K562 (cell line): ENCODE data around the gene SEC14L1. TPM values are rescaled to one million over a fixed set of nuclear protein-coding genes. Genes with fewer than 3 reads are reported as not detected.
A peak's percentile ranks its signal among the peaks of the same experiment; 100 is the strongest.

ENCODE experiments used
- DDX20 ChIP-seq: fragments of 450-650 bp; IDR thresholded peaks from 2 replicates; pipeline ENCODE4 v1.6.1; 2016; ENCODE audit warnings: missing genetic modification characterization, low read depth, mild to moderate bottlenecking, missing compliant biosample characterization, moderate library complexity
- ILF3 ChIP-seq: fragments of 450-650 bp; IDR thresholded peaks from 2 replicates; pipeline ENCODE4 v1.6.1; 2018; ENCODE audit warnings: antibody characterized with exemption, mild to moderate bottlenecking, moderate library complexity, borderline replicate concordance
- KLF10 ChIP-seq: fragments of 250-450 bp; sonication (Bioruptor Pico); IDR thresholded peaks from 2 replicates; pipeline ENCODE4 v1.6.1; 2021; ENCODE audit warnings: matching md5 sums
- MTA1 ChIP-seq: fragments of 450-650 bp; IDR thresholded peaks from 2 replicates; pipeline ENCODE4 v1.6.1; 2017; ENCODE audit warnings: borderline replicate concordance
- POLR2A ChIP-seq: fragments of 450-650 bp; conservative IDR thresholded peaks from 2 replicates; pipeline ENCODE4 v1.6.1; 2016
- SIN3B ChIP-seq: fragments of 450-650 bp; IDR thresholded peaks from 2 replicates; pipeline ENCODE4 v1.6.1; 2017; ENCODE audit warnings: low read depth, mild to moderate bottlenecking, moderate library complexity
- SMAD3 ChIP-seq: fragments of 450-650 bp; formaldehyde crosslinking; conservative IDR thresholded peaks from 2 replicates; pipeline ENCODE4 v1.4.0; 2020; ENCODE audit warnings: mild to moderate bottlenecking
- SMARCB1 ChIP-seq: IDR thresholded peaks from 2 replicates; pipeline ENCODE4 v1.6.1; 2011; ENCODE audit warnings: improper control_type of control experiment, low read depth; ENCODE audit not compliant: insufficient read length
- SOX6 ChIP-seq: fragments of 450-650 bp; IDR thresholded peaks from 2 replicates; pipeline ENCODE4 v1.6.1; 2014; ENCODE audit warnings: mild to moderate bottlenecking
- ZNF766 ChIP-seq: fragments of 200-800 bp; sonication (Bioruptor generic); conservative IDR thresholded peaks from 2 replicates; pipeline ENCODE4 v1.6.1; 2016; ENCODE audit warnings: missing genetic modification characterization, missing compliant biosample characterization
- polyA plus RNA-seq, 8 experiments: library from polyadenylated mRNA; depleted of rRNA in 4 of 8; stranded (reverse) in 5 of 8; unstranded in 3 of 8; fragments of >200 nt; fragmentation: Nextera tagmentation in 2 of 8; fragmentation: Illumina TruSeq in 1 of 8; extraction: Ambion mirVana in 2 of 8; extraction: Trizol in 1 of 8; gene quantifications; 2 replicates each; pipeline versions ENCODE4 v1.2.1 to v1.2.3, GENCODE V29; 2011 to 2014; ENCODE audit warnings: inconsistent platforms in 1 of 8, missing spikeins in 1 of 8
- total RNA-seq, 7 experiments: library from RNA; depleted of rRNA in 6 of 7; stranded (reverse); fragments of >200 nt in 6 of 7; fragmentation: Illumina TruSeq in 2 of 7; extraction: Trizol in 2 of 7; gene quantifications; 2 replicates each; pipeline versions ENCODE4 v1.2.1 to v1.2.3, GENCODE V29; 2011 to 2021; ENCODE audit warnings: low replicate concordance in 1 of 7
- TF ChIP-seq, protein P1 (sequence below): sonication (generic); formaldehyde crosslinking; IDR thresholded peaks from 2 replicates; pipeline ENCODE4 v1.8.0; 2022; ENCODE audit warnings: mild to moderate bottlenecking, low read depth, missing genetic modification reagents
- TF ChIP-seq, protein P2 (sequence below): fragments of 250-450 bp; sonication (Bioruptor Pico); IDR thresholded peaks from 2 replicates; pipeline ENCODE4 v1.5.0; 2020; ENCODE audit warnings: mild to moderate bottlenecking
- TF ChIP-seq, protein P3 (sequence below), 2 experiments: fragments of 450-650 bp in 1 of 2; sonication (generic) in 1 of 2; formaldehyde crosslinking; conservative IDR thresholded peaks; 2 replicates each; pipeline versions ENCODE4 v1.4.0 to v1.8.1; 2020 to 2022; ENCODE audit warnings: mild to moderate bottlenecking in 1 of 2, missing genetic modification reagents in 1 of 2
- TF ChIP-seq, protein P4 (sequence below): sonication (generic); formaldehyde crosslinking; IDR thresholded peaks from 2 replicates; pipeline ENCODE4 v1.4.0; 2020; ENCODE audit warnings: mild to moderate bottlenecking, missing genetic modification reagents

The SEC14L1 gene
- total and polyA plus RNA-seq, 9 of the 15 experiments (the other 6 are each of a cell fraction or from before 2014, with no cell fraction given) = 3.1 to 39.7 (median 15.2) TPM

DNA sequence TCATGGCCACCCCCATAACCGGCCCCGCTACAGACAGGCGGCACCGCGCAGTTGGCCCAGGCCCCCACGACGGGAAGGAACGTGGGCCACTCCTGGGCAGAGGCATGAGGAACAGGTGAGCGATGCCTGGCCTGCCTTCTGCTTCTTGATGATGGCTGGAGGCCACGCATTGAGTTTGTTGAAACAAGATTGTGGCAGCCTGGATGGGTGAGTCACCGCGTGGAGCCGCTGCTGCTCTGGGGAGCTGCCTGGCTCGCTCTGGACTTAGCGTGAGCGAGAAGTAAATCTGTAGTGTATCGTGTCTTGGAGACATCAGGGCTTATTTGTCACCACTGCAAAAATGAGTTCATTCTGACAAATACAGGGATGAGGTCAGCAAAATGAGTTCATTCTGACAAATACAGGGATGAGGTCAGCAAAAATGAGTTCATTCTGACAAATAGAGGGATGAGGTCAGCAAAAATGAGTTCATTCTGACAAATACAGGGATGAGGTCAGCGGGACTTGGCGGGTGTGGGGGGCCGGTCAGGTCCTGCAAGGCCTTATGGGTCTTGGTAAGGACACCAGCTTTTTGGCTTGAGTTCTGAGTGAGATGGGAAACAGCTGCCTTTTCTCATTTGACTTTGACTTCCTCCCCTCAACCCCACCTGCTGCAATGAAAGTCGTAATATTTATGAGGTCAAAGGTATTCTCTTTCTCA is 93.0 kb downstream of the SEC14L1 start (continued):
- TF ChIP-seq, protein P1, sequence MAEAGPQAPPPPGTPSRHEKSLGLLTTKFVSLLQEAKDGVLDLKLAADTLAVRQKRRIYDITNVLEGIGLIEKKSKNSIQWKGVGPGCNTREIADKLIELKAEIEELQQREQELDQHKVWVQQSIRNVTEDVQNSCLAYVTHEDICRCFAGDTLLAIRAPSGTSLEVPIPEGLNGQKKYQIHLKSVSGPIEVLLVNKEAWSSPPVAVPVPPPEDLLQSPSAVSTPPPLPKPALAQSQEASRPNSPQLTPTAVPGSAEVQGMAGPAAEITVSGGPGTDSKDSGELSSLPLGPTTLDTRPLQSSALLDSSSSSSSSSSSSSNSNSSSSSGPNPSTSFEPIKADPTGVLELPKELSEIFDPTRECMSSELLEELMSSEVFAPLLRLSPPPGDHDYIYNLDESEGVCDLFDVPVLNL (CRISPR knock-in tag) = no peak
- no peak for TF ChIP-seq SMAD3 (CRISPR knock-in tag)
- TF ChIP-seq POLR2A = no peak
- no peak for TF ChIP-seq KLF10 (CRISPR knock-in tag)
- peak; percentile 85 for TF ChIP-seq MTA1
- peak; percentile 72 for TF ChIP-seq SOX6
- TF ChIP-seq, protein P2, sequence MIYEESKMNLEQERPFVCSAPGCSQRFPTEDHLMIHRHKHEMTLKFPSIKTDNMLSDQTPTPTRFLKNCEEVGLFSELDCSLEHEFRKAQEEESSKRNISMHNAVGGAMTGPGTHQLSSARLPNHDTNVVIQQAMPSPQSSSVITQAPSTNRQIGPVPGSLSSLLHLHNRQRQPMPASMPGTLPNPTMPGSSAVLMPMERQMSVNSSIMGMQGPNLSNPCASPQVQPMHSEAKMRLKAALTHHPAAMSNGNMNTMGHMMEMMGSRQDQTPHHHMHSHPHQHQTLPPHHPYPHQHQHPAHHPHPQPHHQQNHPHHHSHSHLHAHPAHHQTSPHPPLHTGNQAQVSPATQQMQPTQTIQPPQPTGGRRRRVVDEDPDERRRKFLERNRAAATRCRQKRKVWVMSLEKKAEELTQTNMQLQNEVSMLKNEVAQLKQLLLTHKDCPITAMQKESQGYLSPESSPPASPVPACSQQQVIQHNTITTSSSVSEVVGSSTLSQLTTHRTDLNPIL (CRISPR knock-in tag) = no peak
- no peak for TF ChIP-seq SMARCB1
- TF ChIP-seq DDX20 (tag) = no peak
- no peak for TF ChIP-seq ZNF766 (CRISPR knock-in tag)
- TF ChIP-seq, protein P3, sequence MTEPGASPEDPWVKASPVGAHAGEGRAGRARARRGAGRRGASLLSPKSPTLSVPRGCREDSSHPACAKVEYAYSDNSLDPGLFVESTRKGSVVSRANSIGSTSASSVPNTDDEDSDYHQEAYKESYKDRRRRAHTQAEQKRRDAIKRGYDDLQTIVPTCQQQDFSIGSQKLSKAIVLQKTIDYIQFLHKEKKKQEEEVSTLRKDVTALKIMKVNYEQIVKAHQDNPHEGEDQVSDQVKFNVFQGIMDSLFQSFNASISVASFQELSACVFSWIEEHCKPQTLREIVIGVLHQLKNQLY (CRISPR knock-in tag; conservative IDR thresholded peaks at IDR 0.05) = no peak
- TF ChIP-seq SIN3B = no peak
- no peak for TF ChIP-seq ILF3
- TF ChIP-seq, protein P4, sequence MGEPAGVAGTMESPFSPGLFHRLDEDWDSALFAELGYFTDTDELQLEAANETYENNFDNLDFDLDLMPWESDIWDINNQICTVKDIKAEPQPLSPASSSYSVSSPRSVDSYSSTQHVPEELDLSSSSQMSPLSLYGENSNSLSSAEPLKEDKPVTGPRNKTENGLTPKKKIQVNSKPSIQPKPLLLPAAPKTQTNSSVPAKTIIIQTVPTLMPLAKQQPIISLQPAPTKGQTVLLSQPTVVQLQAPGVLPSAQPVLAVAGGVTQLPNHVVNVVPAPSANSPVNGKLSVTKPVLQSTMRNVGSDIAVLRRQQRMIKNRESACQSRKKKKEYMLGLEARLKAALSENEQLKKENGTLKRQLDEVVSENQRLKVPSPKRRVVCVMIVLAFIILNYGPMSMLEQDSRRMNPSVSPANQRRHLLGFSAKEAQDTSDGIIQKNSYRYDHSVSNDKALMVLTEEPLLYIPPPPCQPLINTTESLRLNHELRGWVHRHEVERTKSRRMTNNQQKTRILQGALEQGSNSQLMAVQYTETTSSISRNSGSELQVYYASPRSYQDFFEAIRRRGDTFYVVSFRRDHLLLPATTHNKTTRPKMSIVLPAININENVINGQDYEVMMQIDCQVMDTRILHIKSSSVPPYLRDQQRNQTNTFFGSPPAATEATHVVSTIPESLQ (CRISPR knock-in tag) = no peak
